SH-SY5Y (cell line): Measurements from ENCODE around the gene CORO2A.

ENCODE experiments used
- GATA2 ChIP-seq: IDR thresholded peaks from 2 replicates; pipeline ENCODE4 v1.6.1; 2011; ENCODE audit warnings: mild to moderate bottlenecking, low read depth, low read length
- GATA3 ChIP-seq: IDR thresholded peaks from 2 replicates; pipeline ENCODE4 v1.6.1; 2011; ENCODE audit warnings: low read depth, mild to moderate bottlenecking, low read length, moderate library complexity

GRCh38 chr9:98235126-98235525 lies 42.7 kb upstream of the CORO2A start:
- TF ChIP-seq GATA3 (no peak), GATA2 (no peak)
